NB4 (cell line): ENCODE data around the gene GPC4.

Experiments used
- CTCF ChIP-seq: IDR thresholded peaks from one replicate; pipeline ENCODE4 v1.5.1; 2012; ENCODE audit warnings: low read depth, low read length
- POLR2A ChIP-seq: IDR thresholded peaks from 2 replicates; pipeline ENCODE4 v1.6.1; 2011; ENCODE audit warnings: mild to moderate bottlenecking; ENCODE audit not compliant: insufficient read length; ENCODE audit errors: extremely low read depth
- TF ChIP-seq, protein P1 (sequence below): IDR thresholded peaks from 2 replicates; pipeline ENCODE4 v1.6.1; 2011; ENCODE audit warnings: low read depth, low read length

GRCh38 chrX:133405498-133406185, 9.6 kb downstream of the GPC4 start:
- TF ChIP-seq CTCF = no peak
- TF ChIP-seq POLR2A = no peak
- TF ChIP-seq, protein P1, sequence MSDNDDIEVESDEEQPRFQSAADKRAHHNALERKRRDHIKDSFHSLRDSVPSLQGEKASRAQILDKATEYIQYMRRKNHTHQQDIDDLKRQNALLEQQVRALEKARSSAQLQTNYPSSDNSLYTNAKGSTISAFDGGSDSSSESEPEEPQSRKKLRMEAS = no peak
